GM18861 (cell line): Measurements from ENCODE around the gene TGFB2.
A peak's percentile ranks its signal among the peaks of the same experiment; 100 is the strongest.

Source experiments
- ATAC-seq: cut with Tn5 transposase; IDR thresholded peaks from one replicate; pipeline ENCODE4 v1.9.1; 2021; ENCODE audit not compliant: unreplicated experiment

Gene TGFB2

GRCh38 chr1:218330043-218330623, 15.0 kb upstream of the TGFB2 start:
- peak; percentile 70 for ATAC-seq

GRCh38 chr1:218332416-218332815, 12.7 kb upstream of the TGFB2 start:
- ATAC-seq = no peak

GRCh38 chr1:218336328-218336727, 8.8 kb upstream of the TGFB2 start:
- ATAC-seq = no peak

GRCh38 chr1:218339267-218339831, 5.8 kb upstream of the TGFB2 start:
- peak; percentile 63 for ATAC-seq

- ATAC-seq = no peak
These were observed 3.8 kb upstream of the TGFB2 start for GRCh38 chr1:218341325-218341724.

GRCh38 chr1:218342091-218342490, 3.0 kb upstream of the TGFB2 start:
- no peak for ATAC-seq

GRCh38 chr1:218345673-218346390, 696 bp downstream of the TGFB2 start:
- ATAC-seq = peak; percentile 59

GRCh38 chr1:218346391-218347204, 1.5 kb downstream of the TGFB2 start:
- no peak for ATAC-seq

GRCh38 chr1:218347336-218347722, 2.2 kb downstream of the TGFB2 start:
- ATAC-seq = no peak

- ATAC-seq = no peak
These were observed 2.8 kb downstream of the TGFB2 start for GRCh38 chr1:218347723-218348627.

- ATAC-seq = no peak
These were observed 3.5 kb downstream of the TGFB2 start for GRCh38 chr1:218348628-218349071.

- ATAC-seq = no peak
These were observed 4.4 kb downstream of the TGFB2 start for GRCh38 chr1:218349348-218350034.

- no peak for ATAC-seq
These were observed 4.9 kb downstream of the TGFB2 start for GRCh38 chr1:218350035-218350525.

GRCh38 chr1:218350801-218351266, 5.7 kb downstream of the TGFB2 start:
- no peak for ATAC-seq

- no peak for ATAC-seq
These were observed 6.4 kb downstream of the TGFB2 start for GRCh38 chr1:218351391-218352074.

- ATAC-seq = no peak
These were observed 6.9 kb downstream of the TGFB2 start for GRCh38 chr1:218352075-218352438.

- ATAC-seq = no peak
These were observed 8.5 kb downstream of the TGFB2 start for GRCh38 chr1:218353656-218354055.

- ATAC-seq = no peak
These were observed 10.1 kb downstream of the TGFB2 start for GRCh38 chr1:218355278-218355677.

GRCh38 chr1:218357211-218357892, 12.2 kb downstream of the TGFB2 start:
- ATAC-seq = no peak
